HepG2 (cell line): Measurements from ENCODE around the gene SGCG. TPM values are rescaled to one million over a fixed set of nuclear protein-coding genes. Genes with fewer than 3 reads are reported as not detected.

Source experiments
- ATAC-seq: fragments of 200-7000 bp; cut with Tn5 transposase; 3 replicates; pipeline ENCODE4 v1.9.1; 2020; ENCODE audit warnings: mild to moderate bottlenecking, moderate library complexity
- BruUV-seq: library from RNA; stranded (reverse); fragments of 400-500 nt; replicated peaks from 2 replicates; lab custom pipeline; 2021; lab: Mats Ljungman, UMichigan
- CTCF ChIA-PET: fragments of 300-600 bp; formaldehyde crosslinking; extraction: SDS; loops from one replicate; lab custom pipeline; 2021; ENCODE audit warnings: low total read pairs, inconsistent platforms, low intra/inter-chr PET ratio; lab: Yijun Ruan, JAX
- POLR2A ChIA-PET: fragments of 350-600 bp; sonication (Branson Sonifier 250); formaldehyde crosslinking; loops from one replicate; lab custom pipeline; 2020; ENCODE audit warnings: antibody characterized with exemption, inconsistent platforms; lab: Yijun Ruan, JAX
- DNase-seq: peaks from one replicate; pipeline ENCODE4 v3.0.0-alpha.2; 2015; ENCODE audit warnings: low spot score
- FAIRE-seq: peaks from 3 replicates; lab custom pipeline; 2011; peaks lifted over from hg19 to GRCh38; lab: Jason Lieb, UNC
- H2AFZ ChIP-seq: one replicate; pipeline ENCODE4 v1.6.1; 2011; ENCODE audit warnings: low read length, inconsistent platforms
- H3K27ac ChIP-seq: fragments of 300-600 bp; 3 replicates; pipeline ENCODE4 v1.8.0; 2011; ENCODE audit warnings: mixed run types, mild to moderate bottlenecking, mixed read lengths, low read length, inconsistent platforms; ENCODE audit not compliant: insufficient read depth; ENCODE audit errors: extremely low read length
- H3K27me3 ChIP-seq, 2 experiments: fragments of 200-600 bp in 1 of 2; 2 replicates in 1 of 2; 3 replicates in 1 of 2; pipeline versions ENCODE4 v1.6.0 to v1.8.0; 2011; ENCODE audit warnings: low read length in 2 of 2, mild to moderate bottlenecking in 2 of 2, moderate library complexity in 2 of 2, inconsistent platforms in 1 of 2; ENCODE audit not compliant: insufficient read depth in 2 of 2, control insufficient read depth in 1 of 2
- H3K36me3 ChIP-seq, 2 experiments: fragments of 200-600 bp in 1 of 2; replicated peaks in 1 of 2; 2 replicates in 1 of 2; 3 replicates in 1 of 2; pipeline versions ENCODE4 v1.5.1 to v1.8.0; 2011; ENCODE audit warnings: low read length in 2 of 2, inconsistent platforms in 1 of 2; ENCODE audit not compliant: insufficient read depth in 2 of 2, control insufficient read depth in 1 of 2
- H3K4me1 ChIP-seq: 2 replicates; pipeline ENCODE4 v1.5.1; 2012; ENCODE audit warnings: low read length, inconsistent platforms; ENCODE audit not compliant: insufficient read depth
- H3K4me2 ChIP-seq: 2 replicates; pipeline ENCODE4 v1.6.0; 2011; ENCODE audit warnings: low read depth, low read length, inconsistent platforms
- H3K4me3 ChIP-seq, 3 experiments: fragments of 200-600 bp in 1 of 3; sonication (generic), shearing (Covaris generic) in 1 of 3; replicated peaks in 1 of 3; 2 replicates each; pipeline ENCODE4 v1.5.1; 2011 to 2016; ENCODE audit warnings: low read length in 3 of 3, inconsistent platforms in 2 of 3, low read depth in 2 of 3, mild to moderate bottlenecking in 2 of 3, control low read depth in 1 of 3, mixed read lengths in 1 of 3; ENCODE audit not compliant: insufficient read depth in 1 of 3
- H3K79me2 ChIP-seq: one replicate; pipeline ENCODE4 v1.6.1; 2011; ENCODE audit warnings: low read length, inconsistent platforms; ENCODE audit not compliant: insufficient read depth
- H3K9ac ChIP-seq: 2 replicates; pipeline ENCODE4 v1.6.0; 2011; ENCODE audit warnings: mild to moderate bottlenecking, low read depth, low read length, inconsistent platforms; ENCODE audit not compliant: insufficient read depth
- H3K9me3 ChIP-seq: 2 replicates; pipeline ENCODE4 v1.5.1; 2012; ENCODE audit warnings: mild to moderate bottlenecking, low read length
- H4K20me1 ChIP-seq: 2 replicates; pipeline ENCODE4 v1.6.0; 2011; ENCODE audit warnings: inconsistent platforms, mild to moderate bottlenecking, low read length, moderate library complexity; ENCODE audit not compliant: insufficient read depth
- AGO1 ChIP-seq: fragments of 200-400 bp; formaldehyde crosslinking; IDR thresholded peaks from 2 replicates; pipeline ENCODE4 v1.6.1; 2017; ENCODE audit warnings: mild to moderate bottlenecking, low read depth, low read length, moderate library complexity; ENCODE audit not compliant: poor library complexity, severe bottlenecking
- ARID3A ChIP-seq: IDR thresholded peaks from 2 replicates; pipeline ENCODE4 v1.6.1; 2012; ENCODE audit warnings: low read depth, low read length, improper control_type of control experiment
- BRD4 ChIP-seq: sonication (generic); formaldehyde crosslinking; IDR thresholded peaks from 2 replicates; pipeline ENCODE4 v1.4.0; 2020; ENCODE audit warnings: missing genetic modification reagents
- KDM1A ChIP-seq: IDR thresholded peaks from 2 replicates; pipeline ENCODE4 v1.6.1; 2016; ENCODE audit warnings: missing compliant biosample characterization
- MXD3 ChIP-seq: IDR thresholded peaks from 2 replicates; pipeline ENCODE4 v1.6.1; 2016; ENCODE audit warnings: mild to moderate bottlenecking, missing biosample characterization, missing genetic modification reagents
- MYC ChIP-seq: sonication (generic); formaldehyde crosslinking; IDR thresholded peaks from 2 replicates; pipeline ENCODE4 v1.9.0; 2021; ENCODE audit warnings: missing genetic modification reagents, borderline replicate concordance
- RNF219 ChIP-seq: sonication (generic); formaldehyde crosslinking; IDR thresholded peaks from 2 replicates; pipeline ENCODE4 v1.5.0; 2020; ENCODE audit warnings: mild to moderate bottlenecking, missing genetic modification reagents
- TAF1 ChIP-seq: sonication (generic); formaldehyde crosslinking; IDR thresholded peaks from 2 replicates; pipeline ENCODE4 v1.4.0; 2020; ENCODE audit warnings: missing genetic modification reagents
- TSC22D2 ChIP-seq: sonication (generic); formaldehyde crosslinking; IDR thresholded peaks from 2 replicates; pipeline ENCODE4 v1.5.1; 2020; ENCODE audit warnings: missing genetic modification reagents, mild to moderate bottlenecking, borderline replicate concordance
- YY1 ChIP-seq: IDR thresholded peaks from 2 replicates; pipeline ENCODE4 v1.6.1; 2011; ENCODE audit warnings: low read length, low read depth, moderate library complexity, mild to moderate bottlenecking; ENCODE audit not compliant: insufficient read depth, insufficient replicate concordance
- ZFAT ChIP-seq: sonication (generic); formaldehyde crosslinking; conservative IDR thresholded peaks from 2 replicates; pipeline ENCODE4 v1.8.1; 2023; ENCODE audit warnings: missing genetic modification reagents, inconsistent platforms
- ZNF414 ChIP-seq: sonication (generic); formaldehyde crosslinking; IDR thresholded peaks from 2 replicates; pipeline ENCODE4 v1.5.0; 2020; ENCODE audit warnings: missing genetic modification reagents
- ZNF441 ChIP-seq: sonication (generic); formaldehyde crosslinking; IDR thresholded peaks from 2 replicates; pipeline ENCODE4 v1.7.0; 2021; ENCODE audit warnings: missing genetic modification reagents, borderline replicate concordance
- WGBS: methylation state at CpG from one replicate; pipeline ENCODE4 v1.1.6; 2017; ENCODE audit warnings: low lambda C conversion rate; 5-methylcytosine and 5-hydroxymethylcytosine counted together
- in situ Hi-C: cut with HindIII; loops from 2 replicates; pipeline ENCODE4 v1.10.0; 2017; ENCODE audit warnings: low pct_unique_long_range_greater_than_20kb; ENCODE audit not compliant: extremely low pct_ligation_motif_present
- intact Hi-C: fragments of 100-400 bp; cut with micrococcal nuclease; formaldehyde crosslinking; loops from one replicate; pipeline ENCODE4 v1.10.0; 2022; ENCODE audit not compliant: unreplicated experiment
- polyA plus RNA-seq, 8 experiments: library from polyadenylated mRNA; depleted of rRNA in 3 of 8; stranded (reverse) in 7 of 8; unstranded in 1 of 8; fragments of >200 nt; fragmentation: Illumina TruSeq in 4 of 8; extraction: Trizol in 4 of 8; gene quantifications; 2 replicates each; pipeline versions ENCODE4 v1.2.1 to v1.2.3, GENCODE V29; 2011 to 2016; ENCODE audit warnings: low read depth in 4 of 8, missing spikeins in 1 of 8, mixed read lengths in 1 of 8; ENCODE audit not compliant: insufficient read depth in 1 of 8
- total RNA-seq, 5 experiments: library from RNA; depleted of rRNA; stranded (reverse); fragments of >200 nt; fragmentation: Illumina TruSeq; extraction: Trizol; gene quantifications; 2 replicates each; pipeline ENCODE4 v1.2.3, GENCODE V29; 2016; ENCODE audit warnings: low read depth in 1 of 5
- TF ChIP-seq, protein P1 (sequence below): IDR thresholded peaks from 2 replicates; pipeline ENCODE4 v1.6.1; 2012; ENCODE audit warnings: low read length, improper control_type of control experiment
- TF ChIP-seq, protein P2 (sequence below): sonication (generic); formaldehyde crosslinking; IDR thresholded peaks from 2 replicates; pipeline ENCODE4 v1.8.1; 2023; ENCODE audit warnings: mild to moderate bottlenecking, missing genetic modification reagents

SGCG gene
- total and polyA plus RNA-seq, 2 of the 13 experiments (the other 11 are each of a cell fraction or from before 2014, with no cell fraction given): not detected

- H3K36me3 ChIP-seq: peaks cover 0 to 12% of the 10 kb centered on the region in 2 experiments; a peak in 4 of 5 replicates
- 93% methylated on average over 1 of the region's 1 CpG for WGBS
- intact Hi-C loops: no loop called here
- H3K9ac ChIP-seq: no peak overlapping the region
- POLR2A ChIA-PET: no interaction called here
- peaks cover 20% of the 10 kb centered on the region for H3K4me1 ChIP-seq
- H3K79me2 ChIP-seq: no peaks in the 10 kb centered on the region
- in situ Hi-C loops: no loop called here
- CTCF ChIA-PET: no interaction called here
- no peak for ATAC-seq
- DNase-seq: no peak
- H3K9me3 ChIP-seq: no peaks in the 10 kb centered on the region
- H2AFZ ChIP-seq: no peak overlapping the region
- no peak overlapping the region for H3K27ac ChIP-seq
- no peaks in the 10 kb centered on the region for H3K27me3 ChIP-seq
- H3K4me2 ChIP-seq: no peak overlapping the region
- FAIRE-seq: no peak
- H4K20me1 ChIP-seq: no peaks in the 10 kb centered on the region
- H3K4me3 ChIP-seq: no peak overlapping the region
- no TSS peak for BruUV-seq
- TF ChIP-seq ZFAT (CRISPR knock-in tag) (no peak), KDM1A (CRISPR knock-in tag) (no peak), YY1 (no peak), MYC (CRISPR knock-in tag) (no peak), RNF219 (CRISPR knock-in tag) (no peak), BRD4 (CRISPR knock-in tag) (no peak), TSC22D2 (CRISPR knock-in tag) (no peak), TAF1 (CRISPR knock-in tag) (no peak), ARID3A (no peak), ZNF441 (no peak), ZNF414 (CRISPR knock-in tag) (no peak), AGO1 (no peak), MXD3 (CRISPR knock-in tag) (no peak)
- TF ChIP-seq, protein P1, sequence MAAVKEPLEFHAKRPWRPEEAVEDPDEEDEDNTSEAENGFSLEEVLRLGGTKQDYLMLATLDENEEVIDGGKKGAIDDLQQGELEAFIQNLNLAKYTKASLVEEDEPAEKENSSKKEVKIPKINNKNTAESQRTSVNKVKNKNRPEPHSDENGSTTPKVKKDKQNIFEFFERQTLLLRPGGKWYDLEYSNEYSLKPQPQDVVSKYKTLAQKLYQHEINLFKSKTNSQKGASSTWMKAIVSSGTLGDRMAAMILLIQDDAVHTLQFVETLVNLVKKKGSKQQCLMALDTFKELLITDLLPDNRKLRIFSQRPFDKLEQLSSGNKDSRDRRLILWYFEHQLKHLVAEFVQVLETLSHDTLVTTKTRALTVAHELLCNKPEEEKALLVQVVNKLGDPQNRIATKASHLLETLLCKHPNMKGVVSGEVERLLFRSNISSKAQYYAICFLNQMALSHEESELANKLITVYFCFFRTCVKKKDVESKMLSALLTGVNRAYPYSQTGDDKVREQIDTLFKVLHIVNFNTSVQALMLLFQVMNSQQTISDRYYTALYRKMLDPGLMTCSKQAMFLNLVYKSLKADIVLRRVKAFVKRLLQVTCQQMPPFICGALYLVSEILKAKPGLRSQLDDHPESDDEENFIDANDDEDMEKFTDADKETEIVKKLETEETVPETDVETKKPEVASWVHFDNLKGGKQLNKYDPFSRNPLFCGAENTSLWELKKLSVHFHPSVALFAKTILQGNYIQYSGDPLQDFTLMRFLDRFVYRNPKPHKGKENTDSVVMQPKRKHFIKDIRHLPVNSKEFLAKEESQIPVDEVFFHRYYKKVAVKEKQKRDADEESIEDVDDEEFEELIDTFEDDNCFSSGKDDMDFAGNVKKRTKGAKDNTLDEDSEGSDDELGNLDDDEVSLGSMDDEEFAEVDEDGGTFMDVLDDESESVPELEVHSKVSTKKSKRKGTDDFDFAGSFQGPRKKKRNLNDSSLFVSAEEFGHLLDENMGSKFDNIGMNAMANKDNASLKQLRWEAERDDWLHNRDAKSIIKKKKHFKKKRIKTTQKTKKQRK: no peak
- TF ChIP-seq, protein P2, sequence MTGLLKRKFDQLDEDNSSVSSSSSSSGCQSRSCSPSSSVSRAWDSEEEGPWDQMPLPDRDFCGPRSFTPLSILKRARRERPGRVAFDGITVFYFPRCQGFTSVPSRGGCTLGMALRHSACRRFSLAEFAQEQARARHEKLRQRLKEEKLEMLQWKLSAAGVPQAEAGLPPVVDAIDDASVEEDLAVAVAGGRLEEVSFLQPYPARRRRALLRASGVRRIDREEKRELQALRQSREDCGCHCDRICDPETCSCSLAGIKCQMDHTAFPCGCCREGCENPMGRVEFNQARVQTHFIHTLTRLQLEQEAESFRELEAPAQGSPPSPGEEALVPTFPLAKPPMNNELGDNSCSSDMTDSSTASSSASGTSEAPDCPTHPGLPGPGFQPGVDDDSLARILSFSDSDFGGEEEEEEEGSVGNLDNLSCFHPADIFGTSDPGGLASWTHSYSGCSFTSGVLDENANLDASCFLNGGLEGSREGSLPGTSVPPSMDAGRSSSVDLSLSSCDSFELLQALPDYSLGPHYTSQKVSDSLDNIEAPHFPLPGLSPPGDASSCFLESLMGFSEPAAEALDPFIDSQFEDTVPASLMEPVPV (CRISPR knock-in tag): no peak
Measured at GRCh38 chr13:23347601-23348000, 166.8 kb downstream of the SGCG start.
